ENCODE data around the gene GAST.

Gene GAST, protein sequence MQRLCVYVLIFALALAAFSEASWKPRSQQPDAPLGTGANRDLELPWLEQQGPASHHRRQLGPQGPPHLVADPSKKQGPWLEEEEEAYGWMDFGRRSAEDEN

GRCh38 chr17:41711669-41712400 lies at the start of gene GAST:
GAST (plus strand) TSS chr17:41712331; CDS start chr17:41715437, 3,106 bp downstream.
- DNase-seq (ENCODE audit: low read depth), result no peak
- no peak within 1 kb of the TSS for H3K4me3 ChIP-seq (ENCODE audit: low read depth, low read length)
- TF ChIP-seq CTCF (IDR thresholded peaks at IDR 0.05; ENCODE audit: low read depth, low read length, missing control alignments), result no peak

DNA sequence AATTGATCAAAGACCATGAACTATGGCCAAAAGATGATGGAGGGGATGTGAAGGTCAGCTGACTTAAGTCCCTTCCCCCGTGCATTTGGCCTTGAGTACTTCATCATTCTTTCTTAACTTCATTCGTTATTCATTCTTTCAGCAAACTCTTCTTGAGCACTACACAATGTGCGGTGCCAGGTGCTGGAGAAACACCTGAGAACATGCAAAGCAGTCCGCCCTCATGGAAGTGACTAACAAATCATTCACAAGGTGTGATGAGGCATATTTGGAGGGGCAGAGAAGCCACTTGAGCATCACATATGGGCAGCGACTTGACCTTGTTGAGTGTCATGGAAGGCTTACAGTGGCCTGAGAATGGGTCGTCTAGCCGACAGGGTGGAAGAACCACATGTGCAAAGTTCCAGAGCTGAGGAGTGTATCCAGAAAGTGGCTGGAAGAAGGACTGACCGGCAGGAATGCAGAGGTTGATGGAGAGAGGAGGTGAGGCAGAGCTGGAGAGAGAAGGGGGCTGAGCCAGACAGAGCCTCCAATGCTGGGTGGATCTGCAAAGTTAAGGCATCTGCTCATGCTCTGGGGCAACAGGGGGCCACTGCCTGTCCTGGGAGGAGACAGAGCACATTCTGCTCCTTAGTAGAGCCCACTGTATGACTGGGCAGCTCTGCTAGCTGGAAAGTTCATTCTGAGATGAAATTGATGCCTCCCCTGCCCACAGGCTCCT lies 48.5 kb upstream of the GAST start:
- TF ChIP-seq CTCF (IDR thresholded peaks at IDR 0.05; ENCODE audit: low read depth, low read length, missing control alignments), result no peak
- DNase-seq (ENCODE audit: low read depth), result no peak
- H3K4me3 ChIP-seq (ENCODE audit: low read depth, low read length), result no peak overlapping the region

DNA sequence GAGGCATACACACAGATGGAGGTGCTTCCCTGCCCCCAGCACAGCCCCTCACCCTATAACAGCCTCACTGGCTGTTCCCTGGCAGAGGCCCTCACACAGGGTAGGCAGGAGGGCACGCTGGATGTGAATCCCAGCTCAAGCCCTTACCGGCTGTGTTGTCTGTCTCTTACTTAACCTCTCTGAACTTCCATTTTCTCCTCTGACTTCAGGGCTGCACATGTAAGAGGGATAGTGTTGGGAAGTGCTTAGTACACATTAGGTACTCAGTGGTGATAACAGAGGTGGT lies 48.0 kb upstream of the GAST start:
- TF ChIP-seq CTCF (IDR thresholded peaks at IDR 0.05; ENCODE audit: low read depth, low read length, missing control alignments), result no peak
- H3K4me3 ChIP-seq (ENCODE audit: low read depth, low read length), result no peak overlapping the region
- no peak for DNase-seq (ENCODE audit: low read depth)

DNA sequence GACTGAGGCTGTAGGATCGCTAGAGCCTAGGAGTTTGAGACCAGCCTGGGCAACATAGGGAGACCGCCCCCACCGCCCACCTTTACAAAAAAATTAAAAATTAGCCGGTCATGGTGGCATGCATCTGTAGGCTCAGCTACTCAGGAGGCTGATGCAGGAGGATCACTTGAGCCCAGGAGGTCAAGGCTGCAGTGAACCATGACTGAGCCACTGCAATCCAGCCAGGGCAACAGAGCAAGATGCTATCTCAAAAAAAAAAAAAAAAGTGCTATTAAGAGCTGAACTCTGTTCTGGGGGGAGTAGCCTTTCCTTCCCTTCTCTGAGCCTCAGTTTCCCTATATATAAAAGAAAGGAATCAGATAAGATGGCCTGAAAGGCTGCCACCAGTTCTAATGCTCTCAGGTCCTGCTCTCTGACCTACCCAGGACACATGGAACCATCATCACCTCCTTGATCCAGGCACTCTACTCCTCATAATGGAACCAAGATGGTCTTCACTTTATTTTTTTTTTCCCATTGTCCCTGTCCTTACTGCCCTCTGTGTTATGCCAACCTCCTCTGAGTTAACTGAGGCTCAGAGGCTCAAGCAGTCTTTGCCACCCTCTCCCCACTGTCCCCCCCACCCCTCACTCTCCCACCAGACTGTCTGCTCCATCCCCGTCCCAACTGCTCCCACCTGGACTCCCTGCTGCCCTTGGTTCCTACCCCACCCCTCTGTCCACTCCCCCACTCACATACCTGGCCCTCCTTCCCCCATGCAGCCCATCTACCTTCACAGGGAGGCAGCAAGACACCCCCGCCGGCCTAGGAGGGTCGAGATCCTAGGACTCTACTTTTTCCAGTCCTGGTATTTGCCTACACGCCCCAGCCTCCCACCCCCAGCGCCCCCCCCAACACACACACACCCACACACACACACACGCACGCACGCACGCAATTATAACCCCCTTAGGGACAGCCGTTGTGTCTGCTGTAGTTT lies 47.3 kb upstream of the GAST start:
- peak overlapping the region; percentile 53 for H3K4me3 ChIP-seq (ENCODE audit: low read depth, low read length)
- no peak for TF ChIP-seq CTCF (IDR thresholded peaks at IDR 0.05; ENCODE audit: low read depth, low read length, missing control alignments)
- no peak for DNase-seq (ENCODE audit: low read depth)

DNA sequence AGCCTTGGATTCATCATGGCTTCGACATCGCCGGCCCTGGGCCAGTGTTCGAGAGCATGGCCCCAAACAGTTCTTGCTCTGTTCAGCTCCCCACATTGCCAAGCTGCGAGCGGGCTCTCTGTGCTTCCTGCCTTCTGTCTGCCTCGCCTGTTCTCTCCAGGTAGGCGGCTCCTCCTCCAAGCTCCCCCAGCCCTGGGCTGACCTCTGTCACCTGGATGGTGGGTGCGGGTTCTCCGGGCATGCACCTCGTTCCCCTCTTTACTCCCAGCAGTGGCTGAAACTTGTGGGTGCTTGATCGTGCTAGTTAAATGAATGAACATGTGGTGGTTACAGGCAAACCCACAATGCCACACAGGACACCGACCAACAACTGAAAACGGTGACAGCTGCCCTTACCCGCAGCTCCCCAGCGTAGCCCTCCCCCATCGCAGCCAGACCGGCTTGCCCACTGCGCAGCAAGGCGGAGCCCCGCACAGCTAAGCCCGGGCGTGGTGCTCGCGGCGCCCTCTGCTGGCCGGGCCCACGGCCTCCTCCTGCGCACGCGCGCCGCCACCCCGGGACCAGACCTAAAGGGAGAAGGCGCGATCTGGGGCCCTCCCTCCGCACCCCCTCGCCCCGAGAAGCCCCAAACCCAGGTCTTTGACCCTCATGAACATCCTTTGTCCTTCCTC lies 46.4 kb upstream of the GAST start:
- H3K4me3 ChIP-seq (ENCODE audit: low read depth, low read length), result peak overlapping the region; percentile 53
- TF ChIP-seq CTCF (IDR thresholded peaks at IDR 0.05; ENCODE audit: low read depth, low read length, missing control alignments), result peak; percentile 96
- DNase-seq (ENCODE audit: low read depth), result peak; percentile 53

GRCh38 chr17:41666237-41666641 lies 45.9 kb upstream of the GAST start:
- TF ChIP-seq CTCF (IDR thresholded peaks at IDR 0.05; ENCODE audit: low read depth, low read length, missing control alignments), result no peak
- peak; percentile 38 for DNase-seq (ENCODE audit: low read depth)
- H3K4me3 ChIP-seq (ENCODE audit: low read depth, low read length), result peak overlapping the region; percentile 13; the same call in 1 of the 2 replicates

Data from GM12864 (cell line).